Endothelial cell (in vitro differentiated cells): ENCODE measurements around the gene DALRD3. TPM values are rescaled to one million over a fixed set of nuclear protein-coding genes. Genes with fewer than 3 reads are reported as not detected.

Experiments used
- DNase-seq: peaks from one replicate; pipeline ENCODE4 v3.0.0; 2021; ENCODE audit warnings: low spot score
- H3K27ac Mint-ChIP-seq: one replicate; pipeline ENCODE4 v1.8.0; 2021; ENCODE audit warnings: mixed read lengths, inconsistent platforms; ENCODE audit not compliant: unreplicated experiment
- H3K27me3 Mint-ChIP-seq: one replicate; pipeline ENCODE4 v1.8.0; 2021; ENCODE audit warnings: mild to moderate bottlenecking, moderate library complexity, mixed read lengths, inconsistent platforms; ENCODE audit not compliant: unreplicated experiment
- H3K36me3 Mint-ChIP-seq: one replicate; pipeline ENCODE4 v1.8.0; 2021; ENCODE audit warnings: mild to moderate bottlenecking, low read depth, mixed read lengths, inconsistent platforms; ENCODE audit not compliant: unreplicated experiment
- H3K4me1 Mint-ChIP-seq: one replicate; pipeline ENCODE4 v1.8.0; 2021; ENCODE audit warnings: mild to moderate bottlenecking, mixed read lengths, inconsistent platforms; ENCODE audit not compliant: unreplicated experiment
- H3K4me3 Mint-ChIP-seq: one replicate; pipeline ENCODE4 v1.8.0; 2021; ENCODE audit warnings: mild to moderate bottlenecking, mixed read lengths, inconsistent platforms; ENCODE audit not compliant: unreplicated experiment
- H3K9me3 Mint-ChIP-seq: one replicate; pipeline ENCODE4 v1.8.0; 2021; ENCODE audit warnings: mixed read lengths, inconsistent platforms; ENCODE audit not compliant: unreplicated experiment
- total RNA-seq: library from RNA; stranded (reverse); fragmentation: NEBNext Ultra II Directional; extraction: Animal tissue kit (Norgen Biotek cat#: 25700); gene quantifications from one replicate; pipeline ENCODE4 v1.2.1, GENCODE V29; 2021; ENCODE audit not compliant: unreplicated experiment
- TF ChIP-seq, protein P1 (sequence below): fragments of 200-600 bp; sonication (generic); IDR thresholded peaks from one replicate; pipeline ENCODE4 v1.5.0; 2021; ENCODE audit warnings: antibody characterized with exemption; ENCODE audit not compliant: unreplicated experiment

Gene DALRD3
- total RNA-seq, 1 donor from 2014 or later: 27.8 TPM

DNA sequence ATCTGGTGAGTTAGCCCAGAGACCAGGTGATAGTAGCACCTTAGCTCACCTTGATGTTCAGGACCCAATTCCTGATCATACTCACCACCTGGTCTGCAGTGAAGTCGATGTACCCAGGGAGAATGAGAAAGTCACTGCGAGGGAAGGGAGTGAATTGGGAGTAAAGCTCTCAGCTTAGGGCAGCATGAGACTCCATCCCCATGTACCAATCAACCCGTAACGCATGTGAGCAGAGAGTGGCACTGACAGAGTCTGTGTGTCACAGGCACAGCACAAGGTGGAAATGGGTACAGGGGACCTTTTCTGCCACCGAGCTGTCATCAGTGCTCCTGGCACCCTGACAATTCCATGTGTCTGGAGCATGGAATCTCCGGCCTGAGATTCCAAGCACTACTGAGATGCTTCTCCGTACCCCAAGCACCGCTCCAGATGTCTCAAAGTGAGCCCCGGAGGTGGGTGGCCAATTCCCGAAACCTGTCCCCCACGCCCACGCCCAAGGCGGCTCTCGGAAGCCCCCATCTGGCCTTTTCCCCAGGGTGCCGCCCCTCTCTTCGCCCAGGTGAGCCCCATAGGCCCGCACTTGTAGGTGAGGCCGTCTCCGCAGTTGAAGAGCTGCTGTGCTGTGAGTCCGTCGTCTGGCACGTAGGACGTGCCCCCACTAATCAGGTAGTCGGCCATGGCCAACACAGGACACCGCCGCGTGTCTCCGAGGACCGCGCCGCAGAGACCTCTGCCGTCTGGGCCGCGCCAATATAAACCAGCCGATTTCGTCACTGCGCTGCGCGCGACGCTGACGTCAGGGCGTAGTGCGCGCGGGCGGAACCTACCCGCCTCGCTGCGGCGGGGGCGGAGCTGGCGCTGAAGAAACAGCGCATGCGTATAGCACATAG, 10.5 kb upstream of the DALRD3 start, which contains the start of gene IMPDH2:
Gene IMPDH2 (minus strand): TSS at position 726 of the 890 bp plus-strand sequence. CDS start 48 bp downstream, at position 678.
- no peaks in the 10 kb centered on the region for H3K9me3 Mint-ChIP-seq
- peak within 1 kb of the TSS; percentile 78 for H3K27ac Mint-ChIP-seq
- TF ChIP-seq, protein P1, sequence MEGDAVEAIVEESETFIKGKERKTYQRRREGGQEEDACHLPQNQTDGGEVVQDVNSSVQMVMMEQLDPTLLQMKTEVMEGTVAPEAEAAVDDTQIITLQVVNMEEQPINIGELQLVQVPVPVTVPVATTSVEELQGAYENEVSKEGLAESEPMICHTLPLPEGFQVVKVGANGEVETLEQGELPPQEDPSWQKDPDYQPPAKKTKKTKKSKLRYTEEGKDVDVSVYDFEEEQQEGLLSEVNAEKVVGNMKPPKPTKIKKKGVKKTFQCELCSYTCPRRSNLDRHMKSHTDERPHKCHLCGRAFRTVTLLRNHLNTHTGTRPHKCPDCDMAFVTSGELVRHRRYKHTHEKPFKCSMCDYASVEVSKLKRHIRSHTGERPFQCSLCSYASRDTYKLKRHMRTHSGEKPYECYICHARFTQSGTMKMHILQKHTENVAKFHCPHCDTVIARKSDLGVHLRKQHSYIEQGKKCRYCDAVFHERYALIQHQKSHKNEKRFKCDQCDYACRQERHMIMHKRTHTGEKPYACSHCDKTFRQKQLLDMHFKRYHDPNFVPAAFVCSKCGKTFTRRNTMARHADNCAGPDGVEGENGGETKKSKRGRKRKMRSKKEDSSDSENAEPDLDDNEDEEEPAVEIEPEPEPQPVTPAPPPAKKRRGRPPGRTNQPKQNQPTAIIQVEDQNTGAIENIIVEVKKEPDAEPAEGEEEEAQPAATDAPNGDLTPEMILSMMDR: no peak
- peak within 1 kb of the TSS; percentile 93 for H3K4me3 Mint-ChIP-seq
- H3K4me1 Mint-ChIP-seq: peaks cover 6% of the 10 kb centered on the region
- H3K27me3 Mint-ChIP-seq: no peaks in the 10 kb centered on the region
- peaks cover 31% of the 10 kb centered on the region for H3K36me3 Mint-ChIP-seq
- DNase-seq: peak; percentile 93

DNA sequence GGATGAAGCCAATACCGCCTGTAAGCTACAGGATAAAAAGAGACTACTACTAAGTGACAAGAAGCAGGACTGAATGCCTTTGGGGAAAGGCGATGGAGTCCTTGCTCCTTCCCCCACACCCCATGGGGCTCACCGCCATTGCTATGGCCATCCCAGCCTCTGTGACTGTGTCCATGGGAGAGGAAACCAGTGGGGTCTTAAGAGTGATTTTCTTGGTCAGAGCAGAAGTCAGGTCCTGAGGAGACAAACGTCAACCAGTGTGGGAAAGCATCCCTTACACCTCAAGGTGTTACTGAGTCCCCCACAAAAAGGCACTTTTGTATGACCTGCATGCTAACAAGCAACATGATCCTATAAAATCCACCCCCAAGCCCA, 9.9 kb upstream of the DALRD3 start:
- no peaks in the 10 kb centered on the region for H3K27me3 Mint-ChIP-seq
- DNase-seq: no peak
- H3K27ac Mint-ChIP-seq: peak overlapping the region; percentile 38
- H3K9me3 Mint-ChIP-seq: no peaks in the 10 kb centered on the region
- TF ChIP-seq, protein P1: no peak
- peaks cover 6% of the 10 kb centered on the region for H3K4me1 Mint-ChIP-seq
- H3K36me3 Mint-ChIP-seq: peaks cover 35% of the 10 kb centered on the region
- H3K4me3 Mint-ChIP-seq: peak overlapping the region; percentile 93

GRCh38 chr3:49027634-49028033, 9.3 kb upstream of the DALRD3 start:
- peaks cover 9% of the 10 kb centered on the region for H3K4me1 Mint-ChIP-seq
- H3K4me3 Mint-ChIP-seq: no peak overlapping the region

GRCh38 chr3:49026536-49026935, 8.2 kb upstream of the DALRD3 start:
- no peaks in the 10 kb centered on the region for H3K9me3 Mint-ChIP-seq
- H3K4me3 Mint-ChIP-seq: no peak overlapping the region
- H3K27me3 Mint-ChIP-seq: peaks cover 7% of the 10 kb centered on the region
- DNase-seq: no peak
- peaks cover 31% of the 10 kb centered on the region for H3K36me3 Mint-ChIP-seq
- no peak overlapping the region for H3K27ac Mint-ChIP-seq
- TF ChIP-seq, protein P1: no peak
- H3K4me1 Mint-ChIP-seq: peaks cover 13% of the 10 kb centered on the region

More at GRCh38 chr3:49027634-49028033, 9.3 kb upstream of the DALRD3 start:
- H3K27ac Mint-ChIP-seq: peak overlapping the region; percentile 61
- DNase-seq: no peak
- H3K9me3 Mint-ChIP-seq: no peaks in the 10 kb centered on the region
- H3K36me3 Mint-ChIP-seq: peaks cover 38% of the 10 kb centered on the region
- TF ChIP-seq, protein P1: no peak
- H3K27me3 Mint-ChIP-seq: peaks cover 4% of the 10 kb centered on the region
